ENCODE data around the gene COPZ1. TPM values are rescaled to one million over a fixed set of nuclear protein-coding genes. Genes with fewer than 3 reads are reported as not detected.

COPZ1 gene
- total RNA-seq, 1 experiment from 2014 or later, result 104 TPM

GRCh38 chr12:54401119-54401518 is 76.2 kb downstream of the COPZ1 start:
- Histone ChIP-seq H3K27ac (ENCODE audit: insufficient read length, low read depth, low read length) (no peak overlapping the region), H2BK15ac (ENCODE audit: low read depth, low read length) (no peak overlapping the region), H3K9ac (ENCODE audit: extremely low read depth, insufficient read length, low read length) (no peak overlapping the region), H3K4me2 (ENCODE audit: insufficient read depth, insufficient read length, low read length) (no peak overlapping the region), H2AFZ (ENCODE audit: low read length) (no peak overlapping the region), H4K8ac (replicated peaks; ENCODE audit: insufficient read length, low read depth, low read length) (no peak overlapping the region), H3K56ac (ENCODE audit: insufficient read length, low read depth, low read length) (no peak overlapping the region), H3K23ac (ENCODE audit: insufficient read length, low read depth, low read length) (no peak overlapping the region), H3T11ph (ENCODE audit: low read length) (no peak overlapping the region), H3K4me1 (ENCODE audit: insufficient read depth, low read length) (no peaks in the 10 kb centered on the region), H3K14ac (ENCODE audit: insufficient read depth, low read length) (no peak overlapping the region), H3K23me2 (ENCODE audit: insufficient read length, low read depth, low read length, poor library complexity, severe bottlenecking) (no peaks in the 10 kb centered on the region), H3K9me3 (ENCODE audit: control insufficient read depth, low read depth, low read length) (no peaks in the 10 kb centered on the region), H3K18ac (ENCODE audit: insufficient read length, low read depth, low read length) (no peak overlapping the region), H2BK20ac (ENCODE audit: low read depth, low read length, poor library complexity, severe bottlenecking) (no peak overlapping the region), H2BK12ac (ENCODE audit: insufficient read length, low read depth, low read length) (no peak overlapping the region), H2AK5ac (ENCODE audit: insufficient read length, low read length) (no peak overlapping the region), H2BK5ac (ENCODE audit: insufficient read length, low read length) (no peak overlapping the region), H3K79me2 (ENCODE audit: insufficient read depth, low read length) (no peaks in the 10 kb centered on the region), H4K5ac (ENCODE audit: insufficient read length, low read depth, low read length) (no peak overlapping the region), H4K20me1 (ENCODE audit: control insufficient read depth, insufficient read depth, insufficient read length) (no peaks in the 10 kb centered on the region), H4K91ac (ENCODE audit: insufficient read length, low read depth, low read length) (no peak overlapping the region), H3K4ac (ENCODE audit: low read depth, low read length) (no peak overlapping the region), H2BK120ac (ENCODE audit: low read depth, low read length, poor library complexity, severe bottlenecking) (no peak overlapping the region), H3K27me3 (ENCODE audit: insufficient read depth, low read length) (no peaks in the 10 kb centered on the region), H3K79me1 (ENCODE audit: insufficient read depth, low read depth, low read length, poor library complexity, severe bottlenecking) (no peaks in the 10 kb centered on the region)
- Mint-ChIP-seq H3K4me1 (peaks cover 3 to 7% of the 10 kb centered on the region in 2 experiments), H3K9me3 (no peaks in the 10 kb centered on the region), H3K36me3 (ENCODE audit: insufficient read depth in 1 of 3, low read depth in 3 of 3) (peaks cover 12 to 44% (median 37%) of the 10 kb centered on the region in 3 experiments), H3K4me3 (no peak overlapping the region), H3K27me3 (ENCODE audit: low read depth) (peaks cover 1% of the 10 kb centered on the region; the same call in 1 of the 2 replicates), H3K27ac (no peak overlapping the region)
- no peak for DNase-seq
- no CpG with 5 or more reads among the region's 2 CpGs for WGBS (ENCODE audit: extremely low coverage, insufficient read length, low lambda C conversion rate)
- no peak for TF ChIP-seq CTCF (conservative IDR thresholded peaks at IDR 0.05)

Small RNA genes lying within 50 kb of the gene (microRNA-seq; reads per million reads assigned to microRNA genes)
- gene MIR148B (ENCODE audit: borderline microRNAs expressed), result 28.9 reads per million, percentile 59 among the genes with 10 or more reads in this experiment

Other genes starting within 250 kb of the COPZ1 start
- gene SMUG1, start 136.1 kb upstream of the COPZ1 start, total RNA-seq (2021), result 21.7 and 23.0 TPM in 2 replicates
- 204 and 206 TPM in 2 replicates for gene CBX5, start 45.0 kb upstream of the COPZ1 start, total RNA-seq (2021)
- gene HNRNPA1, start 44.4 kb upstream of the COPZ1 start, total RNA-seq (2021), result 3,193 and 3,242 TPM in 2 replicates
- gene NFE2, start 24.1 kb upstream of the COPZ1 start, total RNA-seq (2021), result 1.2 and 1.5 TPM in 2 replicates
- not detected in 2 replicates for gene GPR84, start 39.4 kb downstream of the COPZ1 start, total RNA-seq (2021)
- gene ZNF385A, start 59.6 kb downstream of the COPZ1 start, total RNA-seq (2021), result 5.7 and 6.2 TPM in 2 replicates
- 12.2 and 16.2 TPM in 2 replicates for gene ITGA5, start 94.1 kb downstream of the COPZ1 start, total RNA-seq (2021)
- gene GTSF1, start 148.5 kb downstream of the COPZ1 start, total RNA-seq (2021), result 0.33 TPM in 1 of 2 replicates, not detected in the other
- gene NCKAP1L, start 172.6 kb downstream of the COPZ1 start, total RNA-seq (2021), result not detected in 2 replicates
- 1.6 and 2.1 TPM in 2 replicates for gene PDE1B, start 224.5 kb downstream of the COPZ1 start, total RNA-seq (2021)

Measured in H9 (cell line).